ACHN (cell line): ENCODE measurements around the gene SMO.
"Not testable (repeated sequence)": the region's sequence is repeated elsewhere in the genome, so short reads cannot be mapped to it uniquely, and the experiment has no call there.

Source experiments
- DNase-seq: peaks from one replicate; pipeline ENCODE4 v3.0.0-alpha.2; 2015
- in situ Hi-C: cut with HindIII; loops from 2 replicates; pipeline ENCODE4 v1.10.0; 2017; ENCODE audit warnings: low sequenced_read_pairs, low pct_ligation_motif_present, low pct_unique_long_range_greater_than_20kb

The SMO gene

GRCh38 chr7:129168231-129169021 lies 20.0 kb upstream of the SMO start:
- in situ Hi-C loops: no loop called here
- DNase-seq: no peak

GRCh38 chr7:129169171-129169671 lies 19.2 kb upstream of the SMO start:
- DNase-seq: no peak
- in situ Hi-C loops: no loop called here

- in situ Hi-C loops: no loop called here
These were observed 18.6 kb upstream of the SMO start for GRCh38 chr7:129169686-129170440.

GRCh38 chr7:129170441-129171021 lies 17.9 kb upstream of the SMO start:
- no peak for DNase-seq
- in situ Hi-C loops: no loop called here

More at GRCh38 chr7:129169686-129170440, 18.6 kb upstream of the SMO start:
- no peak for DNase-seq

- in situ Hi-C loops, DNase-seq: not testable (repeated sequence)
These were observed 14.6 kb upstream of the SMO start for GRCh38 chr7:129173861-129174260.

- in situ Hi-C loops: no loop called here
- no peak for DNase-seq
These were observed 11.3 kb upstream of the SMO start for GRCh38 chr7:129176916-129177710.

- in situ Hi-C loops: no loop called here
These were observed 3.3 kb upstream of the SMO start for GRCh38 chr7:129184981-129185670.

GRCh38 chr7:129186749-129187260 lies 1.6 kb upstream of the SMO start:
- DNase-seq: no peak
- in situ Hi-C loops: no loop called here

More at GRCh38 chr7:129184981-129185670, 3.3 kb upstream of the SMO start:
- no peak for DNase-seq

- in situ Hi-C loops: no loop called here
- peak; percentile 14 for DNase-seq
These were observed 607 bp upstream of the SMO start for GRCh38 chr7:129187681-129188371.

- in situ Hi-C loops: no loop called here
- DNase-seq: peak; percentile 42
These were observed 643 bp downstream of the SMO start for GRCh38 chr7:129188892-129189660.

- in situ Hi-C loops: no loop called here
These were observed 1.4 kb downstream of the SMO start for GRCh38 chr7:129189661-129190310.

GRCh38 chr7:129191272-129191671 lies 2.8 kb downstream of the SMO start:
- no peak for DNase-seq
- in situ Hi-C loops: no loop called here

More at GRCh38 chr7:129189661-129190310, 1.4 kb downstream of the SMO start:
- DNase-seq: no peak

GRCh38 chr7:129193892-129194291 lies 5.5 kb downstream of the SMO start:
- DNase-seq: no peak
- in situ Hi-C loops: no loop called here

GRCh38 chr7:129197771-129198170 lies 9.3 kb downstream of the SMO start:
- no peak for DNase-seq
- in situ Hi-C loops: no loop called here

GRCh38 chr7:129199406-129199805 lies 11.0 kb downstream of the SMO start:
- in situ Hi-C loops: no loop called here
- DNase-seq: no peak
